DND-41 (cell line): ENCODE results near the gene PPOX.

Experiments
- ATAC-seq: fragments of 200-7000 bp; cut with Tn5 transposase; 3 replicates; pipeline ENCODE4 v1.9.1; 2021; ENCODE audit warnings: low read depth; ENCODE audit not compliant: insufficient read depth
- DNase-seq: peaks from one replicate; pipeline ENCODE4 v3.0.0-alpha.2; 2020
- H2AFZ ChIP-seq: 2 replicates; pipeline ENCODE4 v1.6.0; 2012; ENCODE audit warnings: low read depth, low read length
- H3K27ac ChIP-seq: 2 replicates; pipeline ENCODE4 v1.5.1; 2012; ENCODE audit warnings: low read length, inconsistent platforms
- H3K27me3 ChIP-seq: fragments of 200-600 bp; sonication (generic); 2 replicates; pipeline ENCODE4 v1.6.0; 2012; ENCODE audit warnings: low read length, mild to moderate bottlenecking, inconsistent platforms; ENCODE audit not compliant: insufficient read depth, poor library complexity
- H3K36me3 ChIP-seq: 2 replicates; pipeline ENCODE4 v1.5.1; 2012; ENCODE audit warnings: low read length, inconsistent platforms; ENCODE audit not compliant: insufficient read depth
- H3K4me1 ChIP-seq: 2 replicates; pipeline ENCODE4 v1.5.1; 2012; ENCODE audit warnings: mild to moderate bottlenecking, low read length; ENCODE audit not compliant: insufficient read depth
- H3K4me2 ChIP-seq: 2 replicates; pipeline ENCODE4 v1.6.0; 2012; ENCODE audit warnings: mild to moderate bottlenecking, moderate library complexity, low read length, inconsistent platforms; ENCODE audit not compliant: insufficient read depth
- H3K4me3 ChIP-seq, 2 experiments: fragments of 200-600 bp in 1 of 2; shearing (Covaris generic) in 1 of 2; 2 replicates each; pipeline ENCODE4 v1.5.1; 2012 to 2016; ENCODE audit warnings: inconsistent platforms in 2 of 2, low read length in 2 of 2, mild to moderate bottlenecking in 2 of 2, low read depth in 1 of 2, moderate library complexity in 1 of 2
- H3K79me2 ChIP-seq: 2 replicates; pipeline ENCODE4 v1.6.0; 2012; ENCODE audit warnings: low read length, inconsistent platforms; ENCODE audit not compliant: insufficient read depth
- H3K9ac ChIP-seq: 2 replicates; pipeline ENCODE4 v1.6.0; 2012; ENCODE audit warnings: low read depth, mild to moderate bottlenecking, inconsistent platforms, low read length, moderate library complexity
- H3K9me3 ChIP-seq: 2 replicates; pipeline ENCODE4 v1.5.1; 2012; ENCODE audit warnings: low read length, moderate library complexity, mild to moderate bottlenecking, inconsistent platforms; ENCODE audit not compliant: insufficient read depth, severe bottlenecking
- H4K20me1 ChIP-seq: 2 replicates; pipeline ENCODE4 v1.6.0; 2012; ENCODE audit warnings: low read length; ENCODE audit not compliant: insufficient read depth
- EZH2 ChIP-seq: IDR thresholded peaks from 3 replicates; pipeline ENCODE4 v1.6.1; 2012; ENCODE audit warnings: borderline replicate concordance, low read depth, mild to moderate bottlenecking, moderate library complexity, low read length, inconsistent platforms; ENCODE audit not compliant: severe bottlenecking
- TF ChIP-seq, protein P1 (sequence below): IDR thresholded peaks from 2 replicates; pipeline ENCODE4 v1.5.1; 2012; ENCODE audit warnings: borderline replicate concordance, low read length, moderate library complexity, mild to moderate bottlenecking; ENCODE audit not compliant: poor library complexity, severe bottlenecking; ENCODE audit errors: extremely low read depth

Gene PPOX

GRCh38 chr1:161192476-161193465 lies 26.5 kb downstream of the PPOX start:
- Histone ChIP-seq H3K27me3 (no peaks in the 10 kb centered on the region), H3K4me2 (no peak overlapping the region), H4K20me1 (no peaks in the 10 kb centered on the region), H3K9me3 (no peaks in the 10 kb centered on the region), H3K4me1 (peaks cover 3% of the 10 kb centered on the region; the same call in 1 of the 2 replicates), H3K9ac (no peak overlapping the region), H3K79me2 (no peaks in the 10 kb centered on the region), H3K36me3 (no peaks in the 10 kb centered on the region), H3K4me3 (no peak overlapping the region), H3K27ac (no peak overlapping the region), H2AFZ (peak overlapping the region; percentile 58)
- TF ChIP-seq, protein P1, sequence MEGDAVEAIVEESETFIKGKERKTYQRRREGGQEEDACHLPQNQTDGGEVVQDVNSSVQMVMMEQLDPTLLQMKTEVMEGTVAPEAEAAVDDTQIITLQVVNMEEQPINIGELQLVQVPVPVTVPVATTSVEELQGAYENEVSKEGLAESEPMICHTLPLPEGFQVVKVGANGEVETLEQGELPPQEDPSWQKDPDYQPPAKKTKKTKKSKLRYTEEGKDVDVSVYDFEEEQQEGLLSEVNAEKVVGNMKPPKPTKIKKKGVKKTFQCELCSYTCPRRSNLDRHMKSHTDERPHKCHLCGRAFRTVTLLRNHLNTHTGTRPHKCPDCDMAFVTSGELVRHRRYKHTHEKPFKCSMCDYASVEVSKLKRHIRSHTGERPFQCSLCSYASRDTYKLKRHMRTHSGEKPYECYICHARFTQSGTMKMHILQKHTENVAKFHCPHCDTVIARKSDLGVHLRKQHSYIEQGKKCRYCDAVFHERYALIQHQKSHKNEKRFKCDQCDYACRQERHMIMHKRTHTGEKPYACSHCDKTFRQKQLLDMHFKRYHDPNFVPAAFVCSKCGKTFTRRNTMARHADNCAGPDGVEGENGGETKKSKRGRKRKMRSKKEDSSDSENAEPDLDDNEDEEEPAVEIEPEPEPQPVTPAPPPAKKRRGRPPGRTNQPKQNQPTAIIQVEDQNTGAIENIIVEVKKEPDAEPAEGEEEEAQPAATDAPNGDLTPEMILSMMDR = peak; percentile 96
- no peak for TF ChIP-seq EZH2
- DNase-seq = peak; percentile 76
- peak; percentile 96 for ATAC-seq

DNA sequence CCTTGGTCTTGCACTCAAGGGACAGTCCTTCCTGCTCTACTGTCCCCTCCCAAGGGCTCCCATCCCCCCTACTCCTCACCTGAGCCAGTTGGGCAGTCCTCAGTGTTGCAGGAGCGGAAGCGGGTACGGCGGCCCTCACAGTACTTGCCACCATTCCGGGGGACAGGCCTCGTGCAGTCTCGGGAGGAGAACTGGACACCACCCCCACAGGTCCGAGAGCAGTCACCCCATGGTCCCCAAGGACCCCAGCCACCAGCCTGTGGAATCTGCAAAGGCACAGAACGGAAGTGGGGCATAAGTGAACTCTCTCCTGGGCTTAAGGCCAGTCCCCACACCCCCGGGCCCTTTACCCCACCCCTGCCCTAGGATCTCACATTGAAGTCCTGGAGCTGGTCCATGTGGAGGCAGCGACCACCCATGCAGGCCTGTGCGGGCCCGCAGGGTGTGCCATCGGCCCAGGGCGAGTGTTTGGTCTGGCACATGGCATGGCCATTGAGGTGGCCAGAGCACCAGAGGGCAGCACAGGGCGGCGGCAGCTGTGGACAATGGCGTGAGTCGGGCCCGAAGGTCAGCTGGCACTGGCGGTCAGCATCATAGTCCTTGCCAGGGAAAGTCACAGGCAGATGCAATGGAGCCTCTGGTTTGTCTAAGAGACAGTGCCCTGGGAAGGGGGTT lies 27.5 kb downstream of the PPOX start:
- Histone ChIP-seq H3K36me3 (no peaks in the 10 kb centered on the region), H2AFZ (no peak overlapping the region), H3K4me2 (no peak overlapping the region), H3K4me3 (no peak overlapping the region), H3K79me2 (no peaks in the 10 kb centered on the region), H3K9me3 (no peaks in the 10 kb centered on the region), H4K20me1 (no peaks in the 10 kb centered on the region), H3K9ac (no peak overlapping the region), H3K27ac (no peak overlapping the region), H3K27me3 (no peaks in the 10 kb centered on the region), H3K4me1 (peaks cover 3% of the 10 kb centered on the region; the same call in 1 of the 2 replicates)
- ATAC-seq (no peak), DNase-seq (no peak)
- TF ChIP-seq, protein P1 = no peak
- TF ChIP-seq EZH2 = no peak

DNA sequence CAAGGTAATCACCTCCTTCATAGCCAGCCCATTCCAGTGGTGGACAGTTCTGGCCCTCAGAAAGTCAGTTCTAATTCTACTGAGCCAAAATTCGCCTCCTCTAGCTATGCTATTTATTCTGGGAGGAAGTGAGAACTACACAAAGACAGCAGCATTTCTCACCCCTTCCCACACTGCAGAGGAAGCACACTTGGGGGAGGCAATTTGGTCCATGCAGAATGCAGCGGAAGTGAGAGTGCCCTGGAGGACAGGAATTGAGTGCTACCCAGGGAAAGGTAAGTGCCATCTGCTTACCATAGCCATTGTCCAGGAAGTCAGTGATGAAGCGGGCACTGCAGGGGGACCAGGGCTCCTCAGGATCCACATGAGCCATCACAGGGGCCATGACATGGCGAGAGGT lies 28.9 kb downstream of the PPOX start:
- no peak overlapping the region for H3K4me3 ChIP-seq
- no peak overlapping the region for H3K4me2 ChIP-seq
- H3K9me3 ChIP-seq = no peaks in the 10 kb centered on the region
- no peaks in the 10 kb centered on the region for H3K79me2 ChIP-seq
- DNase-seq (no peak), ATAC-seq (no peak)
- no peaks in the 10 kb centered on the region for H3K36me3 ChIP-seq
- no peaks in the 10 kb centered on the region for H4K20me1 ChIP-seq
- no peaks in the 10 kb centered on the region for H3K27me3 ChIP-seq
- H3K27ac ChIP-seq = no peak overlapping the region
- no peak overlapping the region for H3K9ac ChIP-seq
- H2AFZ ChIP-seq = no peak overlapping the region
- peaks cover 3% of the 10 kb centered on the region; the same call in 1 of the 2 replicates for H3K4me1 ChIP-seq
- TF ChIP-seq EZH2 = no peak
- TF ChIP-seq, protein P1 = no peak
